GM13977 (cell line): ENCODE measurements around the gene ACOXL.

Experiments used
- DNase-seq: peaks from one replicate; pipeline ENCODE4 v3.0.0; 2012; ENCODE audit warnings: low spot score
- in situ Hi-C: fragments of 300-500 bp; cut with MboI; formaldehyde crosslinking; loops from one replicate; pipeline ENCODE4 v1.12.0; 2022; ENCODE audit warnings: low sequenced_read_pairs, low pct_unique_long_range_greater_than_20kb, mixed read lengths, inconsistent platforms; ENCODE audit not compliant: unreplicated experiment
- TF ChIP-seq, protein P1 (sequence below): IDR thresholded peaks from 2 replicates; pipeline ENCODE4 v1.5.1; 2012; ENCODE audit warnings: mild to moderate bottlenecking, control low read depth; ENCODE audit not compliant: insufficient read depth; ENCODE audit errors: extremely low read depth, missing control alignments

The ACOXL gene

DNA sequence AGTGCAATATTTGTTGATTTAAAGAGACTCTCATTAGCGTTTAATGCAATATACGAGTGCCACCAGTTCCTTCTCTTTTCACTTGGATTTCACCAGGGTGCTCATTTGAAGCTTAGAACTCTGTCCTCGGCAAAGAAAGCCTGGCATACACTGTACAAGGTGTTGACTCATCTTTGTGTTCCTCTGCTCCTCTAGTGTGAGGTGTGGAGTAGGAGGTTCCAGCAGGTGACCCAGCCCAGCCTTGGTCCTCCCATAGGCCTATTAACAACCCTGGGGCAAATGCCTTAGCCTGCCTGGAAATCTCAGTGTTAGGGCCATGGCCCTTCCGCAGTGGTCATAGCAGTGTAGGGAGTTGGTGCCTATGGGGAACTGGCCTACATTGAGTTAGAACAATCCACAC is 408.4 kb downstream of the ACOXL start:
- in situ Hi-C loops = no loop called here
- TF ChIP-seq, protein P1, sequence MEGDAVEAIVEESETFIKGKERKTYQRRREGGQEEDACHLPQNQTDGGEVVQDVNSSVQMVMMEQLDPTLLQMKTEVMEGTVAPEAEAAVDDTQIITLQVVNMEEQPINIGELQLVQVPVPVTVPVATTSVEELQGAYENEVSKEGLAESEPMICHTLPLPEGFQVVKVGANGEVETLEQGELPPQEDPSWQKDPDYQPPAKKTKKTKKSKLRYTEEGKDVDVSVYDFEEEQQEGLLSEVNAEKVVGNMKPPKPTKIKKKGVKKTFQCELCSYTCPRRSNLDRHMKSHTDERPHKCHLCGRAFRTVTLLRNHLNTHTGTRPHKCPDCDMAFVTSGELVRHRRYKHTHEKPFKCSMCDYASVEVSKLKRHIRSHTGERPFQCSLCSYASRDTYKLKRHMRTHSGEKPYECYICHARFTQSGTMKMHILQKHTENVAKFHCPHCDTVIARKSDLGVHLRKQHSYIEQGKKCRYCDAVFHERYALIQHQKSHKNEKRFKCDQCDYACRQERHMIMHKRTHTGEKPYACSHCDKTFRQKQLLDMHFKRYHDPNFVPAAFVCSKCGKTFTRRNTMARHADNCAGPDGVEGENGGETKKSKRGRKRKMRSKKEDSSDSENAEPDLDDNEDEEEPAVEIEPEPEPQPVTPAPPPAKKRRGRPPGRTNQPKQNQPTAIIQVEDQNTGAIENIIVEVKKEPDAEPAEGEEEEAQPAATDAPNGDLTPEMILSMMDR = no peak
- no peak for DNase-seq

DNA sequence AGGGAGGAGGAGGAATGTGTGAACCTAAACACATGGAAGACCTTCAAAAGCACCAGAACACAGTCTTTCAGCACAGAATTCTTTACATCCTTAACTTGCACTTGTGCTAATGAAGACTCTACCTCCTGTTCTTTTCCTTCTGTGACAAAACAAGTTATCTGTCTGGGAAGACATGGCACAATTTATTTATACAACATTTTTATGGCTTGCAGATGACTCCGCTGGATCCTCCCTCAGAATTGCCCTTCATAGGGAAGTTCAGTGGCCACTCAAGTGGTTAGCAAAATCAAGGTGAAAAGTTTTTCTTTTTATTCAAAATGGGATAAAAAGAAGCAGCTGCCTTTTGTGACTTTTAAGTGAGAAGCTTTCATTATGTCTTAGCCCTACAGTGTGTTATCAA is 409.7 kb downstream of the ACOXL start:
- in situ Hi-C loops = no loop called here
- TF ChIP-seq, protein P1 = no peak
- DNase-seq = no peak

DNA sequence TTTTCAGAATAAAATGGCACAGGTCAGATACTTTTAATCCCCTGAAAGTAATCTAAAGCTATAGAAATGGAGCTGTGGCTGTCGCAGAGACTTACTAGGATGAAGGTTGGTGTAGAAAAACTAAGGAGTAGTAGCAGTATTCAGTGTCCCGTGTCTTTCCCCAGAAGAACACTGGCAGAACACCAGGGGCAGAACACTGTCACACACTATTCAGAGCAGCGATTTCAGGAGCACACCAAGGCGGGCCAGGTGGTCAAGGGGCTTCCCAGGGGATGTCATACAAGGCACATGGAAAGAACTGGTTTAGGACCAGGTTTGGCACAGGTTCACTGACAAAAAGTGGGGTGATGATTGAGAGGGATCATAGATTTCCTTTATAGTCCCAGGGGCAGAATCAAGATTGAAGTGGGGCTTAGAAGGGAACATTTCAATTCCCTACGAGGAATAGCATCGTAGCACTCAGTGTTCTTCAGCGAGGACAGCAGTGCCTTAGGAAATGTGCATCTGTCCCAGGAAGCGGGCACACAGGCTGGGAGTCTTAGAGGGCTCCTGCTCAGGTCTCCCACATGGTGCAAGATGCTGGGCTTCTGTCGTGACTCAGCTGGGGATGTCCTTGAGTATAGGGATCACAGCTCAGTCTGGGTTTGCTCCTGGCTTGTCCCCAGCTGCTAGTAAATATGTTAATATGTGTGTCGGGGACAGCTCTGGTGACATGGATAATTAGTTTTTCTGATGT is 410.9 kb downstream of the ACOXL start:
- TF ChIP-seq, protein P1 = no peak
- no peak for DNase-seq
- in situ Hi-C loops = no loop called here

DNA sequence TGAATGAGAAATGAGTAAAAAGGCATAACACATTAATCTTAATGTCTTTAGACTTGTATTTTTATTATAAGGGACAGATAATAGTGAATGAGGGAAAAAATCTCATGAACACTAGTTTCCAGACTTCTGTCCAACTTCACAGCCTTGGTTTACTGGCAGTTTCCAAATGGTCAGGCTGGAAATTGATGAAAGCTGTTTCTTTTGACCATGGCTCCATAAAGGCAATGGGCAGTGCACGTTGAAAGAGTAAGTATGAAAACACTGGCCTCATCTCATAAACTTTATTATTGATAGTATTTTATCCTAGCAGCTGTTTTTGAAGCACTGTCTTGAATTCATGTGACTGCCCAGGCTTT is 411.4 kb downstream of the ACOXL start:
- TF ChIP-seq, protein P1 = no peak
- in situ Hi-C loops = no loop called here
- DNase-seq = no peak

DNA sequence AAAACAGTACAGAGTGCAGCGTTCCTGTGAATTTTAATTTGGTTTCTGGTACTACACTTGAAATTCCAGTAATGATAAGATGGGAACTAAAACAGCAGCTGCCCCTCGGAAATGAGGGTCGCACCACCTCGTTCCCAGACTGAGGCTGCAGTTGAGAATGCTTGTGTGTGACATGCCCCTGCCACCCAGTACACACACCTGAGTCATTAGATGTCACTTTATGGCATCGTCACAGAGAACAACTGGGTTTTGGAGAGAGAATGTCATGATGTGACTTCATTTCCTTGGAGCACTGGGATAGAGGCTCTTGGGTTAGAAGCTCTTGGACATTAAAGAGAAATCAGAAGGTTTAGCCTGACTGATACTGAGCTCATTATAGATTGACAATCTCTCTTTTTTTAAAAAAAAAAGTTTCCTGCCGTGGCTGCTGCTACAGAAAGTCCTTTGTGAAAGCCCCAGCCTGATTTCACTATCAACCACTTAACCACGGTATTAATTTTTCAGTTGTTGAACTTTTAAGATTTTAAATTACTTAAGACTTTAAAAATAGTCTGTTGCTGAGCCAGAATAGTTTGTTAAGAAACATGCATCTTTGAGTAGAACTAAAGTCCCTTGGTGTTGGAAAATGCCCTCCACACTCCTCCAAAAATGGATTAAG is 412.9 kb downstream of the ACOXL start:
- in situ Hi-C loops = no loop called here
- TF ChIP-seq, protein P1 = no peak
- no peak for DNase-seq

DNA sequence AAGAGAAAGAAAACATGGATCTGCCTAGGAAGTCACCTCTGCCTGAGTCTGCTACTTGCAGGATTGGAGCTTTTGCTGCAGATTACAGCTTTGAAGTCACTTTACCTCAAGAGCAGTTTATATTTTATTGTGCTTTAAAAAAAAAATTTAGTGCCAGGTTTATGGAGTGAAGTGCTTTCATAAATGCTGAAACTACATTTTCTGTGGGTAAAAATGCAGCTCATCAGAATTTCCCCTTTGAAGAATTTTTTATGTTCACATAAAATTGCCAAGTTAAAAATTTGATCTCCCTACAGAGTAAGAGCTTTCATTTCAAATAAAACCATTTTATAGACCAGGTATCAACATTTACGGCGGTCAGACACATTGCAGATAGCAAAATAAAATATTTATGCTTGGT is 413.6 kb downstream of the ACOXL start:
- TF ChIP-seq, protein P1 = no peak
- in situ Hi-C loops = no loop called here
- no peak for DNase-seq
